Fibroblast of mammary gland (primary cell): ENCODE measurements around the gene ARFGEF3.
A peak's percentile ranks its signal among the peaks of the same experiment; 100 is the strongest.

Experiments
- DNase-seq: peaks from one replicate; pipeline ENCODE4 v3.0.0-alpha.2; 2010; ENCODE audit warnings: low read depth
- H3K4me3 ChIP-seq: 2 replicates; pipeline ENCODE4 v1.5.1; 2011; ENCODE audit warnings: low read depth, mild to moderate bottlenecking, low read length, moderate library complexity; ENCODE audit not compliant: control insufficient read depth
- CTCF ChIP-seq: conservative IDR thresholded peaks from 2 replicates; pipeline ENCODE4 v1.5.1; 2011; ENCODE audit warnings: low read depth, low read length, inconsistent platforms; ENCODE audit not compliant: control insufficient read depth, insufficient read depth

The ARFGEF3 gene

GRCh38 chr6:138250053-138250452, 88.3 kb downstream of the ARFGEF3 start:
- DNase-seq: no peak
- no peak overlapping the region for H3K4me3 ChIP-seq
- TF ChIP-seq CTCF: no peak

- no peak overlapping the region for H3K4me3 ChIP-seq
- DNase-seq: peak; percentile 95
- no peak for TF ChIP-seq CTCF
Measured at GRCh38 chr6:138250513-138251247, 88.9 kb downstream of the ARFGEF3 start.

GRCh38 chr6:138253731-138254130, 92.0 kb downstream of the ARFGEF3 start:
- no peak for TF ChIP-seq CTCF
- no peak for DNase-seq
- no peak overlapping the region for H3K4me3 ChIP-seq

GRCh38 chr6:138255443-138255842, 93.7 kb downstream of the ARFGEF3 start:
- no peak overlapping the region for H3K4me3 ChIP-seq
- TF ChIP-seq CTCF: no peak
- no peak for DNase-seq

GRCh38 chr6:138257638-138258040, 95.9 kb downstream of the ARFGEF3 start:
- no peak for TF ChIP-seq CTCF
- no peak for DNase-seq
- H3K4me3 ChIP-seq: no peak overlapping the region

GRCh38 chr6:138258197-138258596, 96.5 kb downstream of the ARFGEF3 start:
- DNase-seq: no peak
- TF ChIP-seq CTCF: no peak
- H3K4me3 ChIP-seq: no peak overlapping the region
